HCT116 (cell line): ENCODE measurements around the gene TXNL1. TPM values are rescaled to one million over a fixed set of nuclear protein-coding genes. Genes with fewer than 3 reads are reported as not detected.

ENCODE experiments used
- ATAC-seq: fragments of 200-7000 bp; cut with Tn5 transposase; 2 replicates; pipeline ENCODE4 v1.9.1; 2020; ENCODE audit warnings: mild to moderate bottlenecking, moderate library complexity
- BruUV-seq: library from RNA; stranded (reverse); fragments of 400-500 nt; replicated peaks from 2 replicates; lab custom pipeline; 2021; lab: Mats Ljungman, UMichigan
- CTCF ChIA-PET: fragments of 300-600 bp; sonication (Branson Sonifier 250); formaldehyde crosslinking; loops from one replicate; lab custom pipeline; 2021; ENCODE audit warnings: antibody characterized with exemption; lab: Charles Lee
- POLR2A ChIA-PET: fragments of 300-600, 350-600 bp; sonication (Branson Sonifier 250); formaldehyde crosslinking; loops from one replicate; lab custom pipeline; 2021; ENCODE audit warnings: antibody characterized with exemption; lab: Charles Lee
- RAD21 ChIA-PET, 2 experiments: fragments of 300-600 bp; sonication (Branson Sonifier 250); formaldehyde crosslinking; loops; one replicate each; lab custom pipeline; 2023; ENCODE audit warnings: low total read pairs in 2 of 2; ENCODE audit not compliant: uncharacterized antibody in 2 of 2, unreplicated experiment in 2 of 2, low non-redundant PET in 1 of 2; lab: Charles Lee
- DNase-seq: peaks from one replicate; pipeline ENCODE4 v3.0.0-alpha.2; 2010; ENCODE audit warnings: low read depth, low spot score
- H2AFZ ChIP-seq: fragments of 200-600 bp; shearing (Covaris generic), sonication (generic); 2 replicates; pipeline ENCODE4 v1.6.1; 2017; ENCODE audit warnings: low read depth, mixed run types, mixed read lengths, antibody characterized with exemption, low read length; ENCODE audit not compliant: poor library complexity, severe bottlenecking
- H3K27ac ChIP-seq: 2 replicates; pipeline ENCODE4 v1.5.1; 2012; ENCODE audit warnings: low read depth, low read length
- H3K27me3 ChIP-seq: fragments of 200-600 bp; sonication (generic); 2 replicates; pipeline ENCODE4 v1.6.1; 2016; ENCODE audit warnings: mixed run types, low read length, mixed read lengths; ENCODE audit not compliant: insufficient read depth
- H3K36me3 ChIP-seq, 2 experiments: fragments of 200-500 bp in 1 of 2; fragments of 200-600 bp in 1 of 2; sonication (Bioruptor generic) in 1 of 2; sonication (generic) in 1 of 2; 2 replicates each; pipeline versions ENCODE4 v1.5.1 to v1.6.1; 2014 to 2016; ENCODE audit warnings: low read length in 2 of 2, inconsistent platforms in 1 of 2, mixed read lengths in 1 of 2, mixed run types in 1 of 2; ENCODE audit not compliant: insufficient read depth in 2 of 2, control insufficient read depth in 1 of 2
- H3K4me1 ChIP-seq, 2 experiments: fragments of 200-600 bp in 1 of 2; sonication (generic) in 1 of 2; 2 replicates each; pipeline versions ENCODE4 v1.5.1 to v1.6.1; 2012 to 2017; ENCODE audit warnings: low read length in 2 of 2, inconsistent platforms in 1 of 2, mild to moderate bottlenecking in 1 of 2, mixed read lengths in 1 of 2, mixed run types in 1 of 2, moderate library complexity in 1 of 2; ENCODE audit not compliant: insufficient read depth in 2 of 2, control insufficient read depth in 1 of 2
- H3K4me2 ChIP-seq: fragments of 200-600 bp; sonication (generic); 2 replicates; pipeline ENCODE4 v1.6.1; 2017; ENCODE audit warnings: mixed run types, low read length, mixed read lengths
- H3K4me3 ChIP-seq, 2 experiments: fragments of 200-600 bp in 1 of 2; sonication (generic) in 1 of 2; replicated peaks in 1 of 2; 2 replicates each; pipeline ENCODE4 v1.5.1; 2011 to 2016; ENCODE audit warnings: low read length in 2 of 2, control low read depth in 1 of 2, low read depth in 1 of 2, mild to moderate bottlenecking in 1 of 2, mixed read lengths in 1 of 2, mixed run types in 1 of 2
- H3K79me2 ChIP-seq: fragments of 200-600 bp; sonication (generic); 2 replicates; pipeline ENCODE4 v1.6.1; 2017; ENCODE audit warnings: mild to moderate bottlenecking, mixed run types, low read length, moderate library complexity, mixed read lengths; ENCODE audit not compliant: insufficient read depth
- H3K9ac ChIP-seq: fragments of 200-600 bp; sonication (generic); 2 replicates; pipeline ENCODE4 v1.6.1; 2016; ENCODE audit warnings: low read length, mixed read lengths
- H3K9me2 ChIP-seq: fragments of 200-600 bp; sonication (generic), shearing (Covaris generic); 2 replicates; pipeline ENCODE4 v1.6.1; 2017; ENCODE audit warnings: mixed run types, mild to moderate bottlenecking, moderate library complexity; ENCODE audit not compliant: insufficient read depth
- H3K9me3 ChIP-seq, 2 experiments: fragments of 200-500 bp in 1 of 2; fragments of 200-600 bp in 1 of 2; sonication (Bioruptor generic) in 1 of 2; sonication (generic) in 1 of 2; 2 replicates each; pipeline ENCODE4 v1.6.1; 2014 to 2017; ENCODE audit warnings: low read length in 2 of 2, mixed read lengths in 2 of 2, inconsistent platforms in 1 of 2, low read depth in 1 of 2, mild to moderate bottlenecking in 1 of 2, mixed run types in 1 of 2, moderate library complexity in 1 of 2; ENCODE audit not compliant: control insufficient read depth in 1 of 2, insufficient read depth in 1 of 2
- H4K20me1 ChIP-seq: fragments of 200-600 bp; sonication (generic), shearing (Covaris generic); 2 replicates; pipeline ENCODE4 v1.6.1; 2017; ENCODE audit warnings: mixed run types, mild to moderate bottlenecking, moderate library complexity; ENCODE audit not compliant: insufficient read depth
- EGR1 ChIP-seq: IDR thresholded peaks from 2 replicates; pipeline ENCODE4 v1.6.1; 2012; ENCODE audit warnings: low read depth
- ELF1 ChIP-seq: IDR thresholded peaks from 2 replicates; pipeline ENCODE4 v1.6.1; 2012; ENCODE audit warnings: low read depth, borderline replicate concordance
- EZH2 ChIP-seq: fragments of 200-600 bp; sonication (generic); IDR thresholded peaks from 2 replicates; pipeline ENCODE4 v1.6.1; 2017; ENCODE audit warnings: antibody characterized with exemption, mixed run types
- FOSL1 ChIP-seq: IDR thresholded peaks from 2 replicates; pipeline ENCODE4 v1.6.1; 2012; ENCODE audit warnings: low read depth
- JUND ChIP-seq: IDR thresholded peaks from 2 replicates; pipeline ENCODE4 v1.6.1; 2012
- MAX ChIP-seq: IDR thresholded peaks from 2 replicates; pipeline ENCODE4 v1.6.1; 2012
- POLR2A ChIP-seq: IDR thresholded peaks from 2 replicates; pipeline ENCODE4 v1.7.0; 2011; ENCODE audit warnings: borderline replicate concordance; ENCODE audit not compliant: insufficient read depth, insufficient read length; ENCODE audit errors: extremely low read depth
- POLR2AphosphoS5 ChIP-seq: IDR thresholded peaks from 2 replicates; pipeline ENCODE4 v1.6.1; 2011; ENCODE audit warnings: mild to moderate bottlenecking, low read depth, low read length, moderate library complexity
- RAD21 ChIP-seq: IDR thresholded peaks from 2 replicates; pipeline ENCODE4 v1.6.1; 2012; ENCODE audit warnings: low read depth, mild to moderate bottlenecking
- SRF ChIP-seq: IDR thresholded peaks from 2 replicates; pipeline ENCODE4 v1.6.1; 2012; ENCODE audit warnings: low read depth
- YY1 ChIP-seq: IDR thresholded peaks from 2 replicates; pipeline ENCODE4 v1.6.1; 2011; ENCODE audit warnings: low read length, low read depth, moderate library complexity, mild to moderate bottlenecking; ENCODE audit not compliant: insufficient replicate concordance; ENCODE audit errors: extremely low read depth
- ZFX ChIP-seq: fragments of 450-650 bp; IDR thresholded peaks from 2 replicates; pipeline ENCODE4 v1.6.1; 2017
- ZNF274 ChIP-seq: fragments of 200-500 bp; sonication (Bioruptor generic); IDR thresholded peaks from 2 replicates; pipeline ENCODE4 v1.6.1; 2014; ENCODE audit warnings: mild to moderate bottlenecking, low read depth, low read length, inconsistent platforms
- intact Hi-C: fragments of 100-400 bp; cut with micrococcal nuclease; formaldehyde crosslinking; loops from 2 replicates; pipeline ENCODE4 v1.10.0; 2022
- total RNA-seq: library from RNA; stranded (reverse); gene quantifications from one replicate; pipeline ENCODE4 v1.2.1, GENCODE V29; 2021; ENCODE audit not compliant: unreplicated experiment
- TF ChIP-seq, protein P1 (sequence below), 3 experiments: fragments of 200-600 bp in 1 of 3; sonication (generic) in 1 of 3; IDR thresholded peaks in 2 of 3; conservative IDR thresholded peaks in 1 of 3; 2 replicates each; pipeline ENCODE4 v1.5.1; 2012 to 2017; ENCODE audit warnings: low read depth in 2 of 3, low read length in 2 of 3, antibody characterized with exemption in 1 of 3, borderline replicate concordance in 1 of 3, control low read depth in 1 of 3, mild to moderate bottlenecking in 1 of 3, mixed read lengths in 1 of 3, mixed run types in 1 of 3, moderate library complexity in 1 of 3; ENCODE audit not compliant: insufficient read depth in 1 of 3
- TF ChIP-seq, protein P2 (sequence below): IDR thresholded peaks from 2 replicates; pipeline ENCODE4 v1.6.1; 2011; ENCODE audit warnings: mild to moderate bottlenecking, low read length, moderate library complexity; ENCODE audit not compliant: insufficient replicate concordance; ENCODE audit errors: extremely low read depth

Gene TXNL1
- total RNA-seq, 1 experiment from 2014 or later, result 86.5 TPM

- no peak for TF ChIP-seq YY1
Observed at GRCh38 chr18:56641714-56642337, 3.4 kb upstream of the TXNL1 start (continued).

GRCh38 chr18:56639571-56639970, 1.2 kb upstream of the TXNL1 start:
- H3K79me2 ChIP-seq, result peaks cover 38% of the 10 kb centered on the region
- RAD21 ChIA-PET, result no interaction called here
- BruUV-seq, result no TSS peak
- no peak overlapping the region for H3K27ac ChIP-seq
- TF ChIP-seq ELF1 (no peak), JUND (no peak), ZFX (no peak), SRF (no peak), ZNF274 (no peak), RAD21 (no peak), POLR2A (no peak), EGR1 (no peak), POLR2AphosphoS5 (no peak), YY1 (no peak), FOSL1 (no peak), EZH2 (no peak), MAX (no peak)
- TF ChIP-seq, protein P1, sequence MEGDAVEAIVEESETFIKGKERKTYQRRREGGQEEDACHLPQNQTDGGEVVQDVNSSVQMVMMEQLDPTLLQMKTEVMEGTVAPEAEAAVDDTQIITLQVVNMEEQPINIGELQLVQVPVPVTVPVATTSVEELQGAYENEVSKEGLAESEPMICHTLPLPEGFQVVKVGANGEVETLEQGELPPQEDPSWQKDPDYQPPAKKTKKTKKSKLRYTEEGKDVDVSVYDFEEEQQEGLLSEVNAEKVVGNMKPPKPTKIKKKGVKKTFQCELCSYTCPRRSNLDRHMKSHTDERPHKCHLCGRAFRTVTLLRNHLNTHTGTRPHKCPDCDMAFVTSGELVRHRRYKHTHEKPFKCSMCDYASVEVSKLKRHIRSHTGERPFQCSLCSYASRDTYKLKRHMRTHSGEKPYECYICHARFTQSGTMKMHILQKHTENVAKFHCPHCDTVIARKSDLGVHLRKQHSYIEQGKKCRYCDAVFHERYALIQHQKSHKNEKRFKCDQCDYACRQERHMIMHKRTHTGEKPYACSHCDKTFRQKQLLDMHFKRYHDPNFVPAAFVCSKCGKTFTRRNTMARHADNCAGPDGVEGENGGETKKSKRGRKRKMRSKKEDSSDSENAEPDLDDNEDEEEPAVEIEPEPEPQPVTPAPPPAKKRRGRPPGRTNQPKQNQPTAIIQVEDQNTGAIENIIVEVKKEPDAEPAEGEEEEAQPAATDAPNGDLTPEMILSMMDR (IDR thresholded peaks at IDR 0.05 in 2 of 3, conservative IDR thresholded peaks at IDR 0.05 in 1 of 3; ENCODE audit: borderline replicate concordance in 1 of 3, insufficient read depth in 1 of 3, low read depth in 2 of 3, low read length in 2 of 3), result no peak
- TF ChIP-seq, protein P2, sequence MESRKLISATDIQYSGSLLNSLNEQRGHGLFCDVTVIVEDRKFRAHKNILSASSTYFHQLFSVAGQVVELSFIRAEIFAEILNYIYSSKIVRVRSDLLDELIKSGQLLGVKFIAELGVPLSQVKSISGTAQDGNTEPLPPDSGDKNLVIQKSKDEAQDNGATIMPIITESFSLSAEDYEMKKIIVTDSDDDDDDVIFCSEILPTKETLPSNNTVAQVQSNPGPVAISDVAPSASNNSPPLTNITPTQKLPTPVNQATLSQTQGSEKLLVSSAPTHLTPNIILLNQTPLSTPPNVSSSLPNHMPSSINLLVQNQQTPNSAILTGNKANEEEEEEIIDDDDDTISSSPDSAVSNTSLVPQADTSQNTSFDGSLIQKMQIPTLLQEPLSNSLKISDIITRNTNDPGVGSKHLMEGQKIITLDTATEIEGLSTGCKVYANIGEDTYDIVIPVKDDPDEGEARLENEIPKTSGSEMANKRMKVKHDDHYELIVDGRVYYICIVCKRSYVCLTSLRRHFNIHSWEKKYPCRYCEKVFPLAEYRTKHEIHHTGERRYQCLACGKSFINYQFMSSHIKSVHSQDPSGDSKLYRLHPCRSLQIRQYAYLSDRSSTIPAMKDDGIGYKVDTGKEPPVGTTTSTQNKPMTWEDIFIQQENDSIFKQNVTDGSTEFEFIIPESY, result no peak
- intact Hi-C loops, result no loop called here
- no peak overlapping the region; the same call in 1 of the 2 replicates for H3K9ac ChIP-seq
- no peak overlapping the region for H2AFZ ChIP-seq
- peak overlapping the region; percentile 84 for H3K4me2 ChIP-seq
- peaks cover 13% of the 10 kb centered on the region; the same call in 1 of the 2 replicates for H4K20me1 ChIP-seq
- DNase-seq, result no peak
- CTCF ChIA-PET, result no interaction called here
- H3K27me3 ChIP-seq, result no peaks in the 10 kb centered on the region
- peak overlapping the region in 1 of 2 experiments; percentile 96; a peak in 2 of 4 replicates for H3K4me3 ChIP-seq
- 0 out of 4 replicates have a peak, but pooled peaks cover 0 to 1% of the 10 kb centered on the region in 2 experiments for H3K36me3 ChIP-seq
- POLR2A ChIA-PET, result no interaction called here
- H3K9me2 ChIP-seq, result no peaks in the 10 kb centered on the region
- ATAC-seq, result no peak
- H3K4me1 ChIP-seq, result peaks cover 10 to 26% of the 10 kb centered on the region in 2 experiments; a peak in 3 of 4 replicates
- H3K9me3 ChIP-seq, result no peaks in the 10 kb centered on the region
